ENCODE measurements around the gene TRAPPC1. TPM values are rescaled to one million over a fixed set of nuclear protein-coding genes. Genes with fewer than 3 reads are reported as not detected.

Gene TRAPPC1
- total RNA-seq, 2 donors from 2014 or later: 14.6 to 36.1 TPM

DNA sequence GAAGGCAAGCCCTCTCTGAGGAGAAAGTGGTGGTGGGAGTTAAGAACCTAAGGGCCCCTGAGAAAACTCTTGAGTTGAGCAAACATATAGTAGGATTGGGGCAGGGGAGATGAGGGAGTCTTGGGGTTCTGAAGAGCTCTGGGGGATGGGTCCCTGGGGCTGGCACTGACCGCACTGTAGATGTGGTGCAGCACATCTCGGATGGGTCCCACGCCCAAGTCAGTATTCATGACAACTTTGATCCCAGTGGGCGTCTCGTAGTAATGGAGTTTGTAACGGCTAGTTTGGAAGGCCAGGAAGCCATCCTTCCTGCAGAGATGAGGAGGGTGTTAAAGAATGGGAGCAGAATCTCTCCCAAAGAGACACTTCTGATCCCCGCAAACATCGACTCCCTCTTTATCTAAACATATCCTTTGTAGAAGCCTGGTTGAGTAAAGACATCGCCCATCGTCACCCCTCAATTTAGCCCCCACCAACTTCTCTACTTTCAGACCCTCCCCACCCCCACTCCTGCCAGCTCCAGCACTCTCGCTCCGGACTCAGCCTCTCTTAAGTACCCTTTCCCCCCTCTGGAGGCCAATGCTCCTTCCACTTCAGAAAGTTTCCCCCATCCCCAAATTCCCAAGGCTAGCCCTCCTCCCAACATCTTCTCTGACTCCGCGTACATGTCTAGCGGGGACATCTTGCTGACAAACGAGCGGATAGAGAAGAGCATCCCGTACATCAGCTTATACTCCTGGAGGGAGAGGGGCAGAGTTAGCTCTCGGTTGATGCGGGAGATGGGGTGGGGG is 710 bp downstream of the TRAPPC1 start:
- ATAC-seq (ENCODE audit: insufficient number of reproducible peaks, low FRiP score, low read depth): no peak
- Histone ChIP-seq H3K4me1 (ENCODE audit: control insufficient read depth in 1 of 2, low read depth in 2 of 2) (peaks cover 14 to 28% of the 10 kb centered on the region in 2 donors), H3K36me3 (peaks cover 4% of the 10 kb centered on the region), H3K27ac (peak overlapping the region; percentile 37 to 72), H3K27me3 (replicated peaks; ENCODE audit: insufficient read depth) (no peaks in the 10 kb centered on the region), H3K4me3 (peak overlapping the region; percentile 98), H3K9me3 (no peaks in the 10 kb centered on the region)
- TF ChIP-seq, protein P1, sequence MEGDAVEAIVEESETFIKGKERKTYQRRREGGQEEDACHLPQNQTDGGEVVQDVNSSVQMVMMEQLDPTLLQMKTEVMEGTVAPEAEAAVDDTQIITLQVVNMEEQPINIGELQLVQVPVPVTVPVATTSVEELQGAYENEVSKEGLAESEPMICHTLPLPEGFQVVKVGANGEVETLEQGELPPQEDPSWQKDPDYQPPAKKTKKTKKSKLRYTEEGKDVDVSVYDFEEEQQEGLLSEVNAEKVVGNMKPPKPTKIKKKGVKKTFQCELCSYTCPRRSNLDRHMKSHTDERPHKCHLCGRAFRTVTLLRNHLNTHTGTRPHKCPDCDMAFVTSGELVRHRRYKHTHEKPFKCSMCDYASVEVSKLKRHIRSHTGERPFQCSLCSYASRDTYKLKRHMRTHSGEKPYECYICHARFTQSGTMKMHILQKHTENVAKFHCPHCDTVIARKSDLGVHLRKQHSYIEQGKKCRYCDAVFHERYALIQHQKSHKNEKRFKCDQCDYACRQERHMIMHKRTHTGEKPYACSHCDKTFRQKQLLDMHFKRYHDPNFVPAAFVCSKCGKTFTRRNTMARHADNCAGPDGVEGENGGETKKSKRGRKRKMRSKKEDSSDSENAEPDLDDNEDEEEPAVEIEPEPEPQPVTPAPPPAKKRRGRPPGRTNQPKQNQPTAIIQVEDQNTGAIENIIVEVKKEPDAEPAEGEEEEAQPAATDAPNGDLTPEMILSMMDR (IDR thresholded peaks at IDR 0.05): no peak
- DNase-seq (ENCODE audit: low spot score): no peak

DNA sequence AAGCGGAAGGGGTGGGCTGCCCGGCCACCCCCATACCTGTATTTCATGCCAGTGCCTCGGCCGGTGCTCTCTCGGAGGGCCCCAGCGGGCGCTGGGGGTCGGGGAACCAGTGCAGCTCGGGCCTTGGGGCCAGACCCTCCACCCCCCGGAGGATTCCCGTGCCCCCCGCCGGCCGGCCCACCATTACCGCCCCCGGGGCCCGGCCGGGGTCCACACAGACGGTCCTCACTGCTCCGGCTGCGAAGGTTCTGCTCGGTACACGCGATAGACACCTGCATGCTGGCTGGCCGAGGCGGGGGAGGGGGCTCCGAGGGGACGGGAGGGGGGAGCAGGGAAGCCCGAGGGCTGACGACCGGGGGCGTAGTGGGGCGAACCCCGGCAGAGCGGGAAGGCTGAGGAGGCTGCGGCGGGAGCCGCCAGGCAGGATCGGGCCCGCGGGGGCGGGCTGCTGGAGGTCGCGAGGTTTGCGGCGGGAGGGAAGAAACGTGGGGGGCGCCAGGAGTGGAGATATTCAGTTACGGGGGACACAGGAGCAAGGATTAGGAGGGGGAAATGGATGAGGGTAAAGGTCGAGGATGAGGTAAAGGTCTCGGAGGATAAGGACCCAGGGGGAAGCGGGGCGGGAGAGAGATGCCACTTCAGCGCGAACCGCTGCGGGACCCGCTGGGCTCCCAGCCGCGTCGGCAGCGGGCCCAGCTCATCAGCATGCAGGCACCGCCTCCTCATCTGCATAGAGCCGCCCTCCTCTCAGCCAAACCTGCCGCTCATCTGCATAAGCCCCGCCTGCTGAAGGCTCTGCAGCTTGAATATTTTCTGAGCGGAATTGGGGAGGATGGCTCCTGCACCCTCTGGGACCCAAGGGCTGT is 2.4 kb downstream of the TRAPPC1 start, which contains the start of gene KCNAB3:
Gene KCNAB3, minus strand, starts transcription at position 699 of the 866 bp plus-strand sequence. Its CDS starts 421 bp downstream, at position 278.
- H3K9me3 ChIP-seq: no peaks in the 10 kb centered on the region
- DNase-seq (ENCODE audit: low spot score) (no peak), ATAC-seq (ENCODE audit: insufficient number of reproducible peaks, low FRiP score, low read depth) (no peak)
- H3K36me3 ChIP-seq: no peaks in the 10 kb centered on the region
- no peak within 1 kb of the TSS for H3K4me3 ChIP-seq
- H3K27ac ChIP-seq: no peak within 1 kb of the TSS
- H3K4me1 ChIP-seq (ENCODE audit: control insufficient read depth in 1 of 2, low read depth in 2 of 2): peaks cover 14 to 28% of the 10 kb centered on the region in 2 donors
- TF ChIP-seq, protein P1 (IDR thresholded peaks at IDR 0.05): no peak
- no peaks in the 10 kb centered on the region for H3K27me3 ChIP-seq (replicated peaks; ENCODE audit: insufficient read depth)

DNA sequence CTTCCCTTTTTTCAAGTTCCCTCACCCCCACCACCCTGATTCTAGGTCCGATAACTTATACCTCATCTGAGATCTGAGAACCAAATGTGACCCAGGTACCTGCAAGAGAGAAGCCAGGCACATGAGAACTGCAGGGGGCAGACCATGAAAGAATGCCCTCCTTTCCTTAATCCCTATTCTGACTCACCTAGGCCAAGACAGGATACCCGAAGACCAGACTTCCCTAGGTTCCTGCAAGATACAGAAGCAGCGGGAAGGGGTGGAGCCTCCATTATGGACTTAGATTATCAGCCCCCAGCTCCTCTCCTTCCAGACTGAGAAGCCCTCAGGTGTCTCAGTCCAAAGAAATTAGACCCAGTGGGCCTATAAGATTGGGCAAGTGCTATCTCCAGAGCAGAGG is 4.2 kb downstream of the TRAPPC1 start:
- TF ChIP-seq, protein P1 (IDR thresholded peaks at IDR 0.05): no peak
- H3K27ac ChIP-seq: no peak overlapping the region
- H3K4me1 ChIP-seq (ENCODE audit: control insufficient read depth in 1 of 2, low read depth in 2 of 2): peaks cover 5 to 22% of the 10 kb centered on the region in 2 donors
- H3K9me3 ChIP-seq: no peaks in the 10 kb centered on the region
- DNase-seq (ENCODE audit: low spot score): no peak
- H3K36me3 ChIP-seq: no peaks in the 10 kb centered on the region
- no peaks in the 10 kb centered on the region for H3K27me3 ChIP-seq (replicated peaks; ENCODE audit: insufficient read depth)
- ATAC-seq (ENCODE audit: insufficient number of reproducible peaks, low FRiP score, low read depth): no peak
- no peak overlapping the region for H3K4me3 ChIP-seq

DNA sequence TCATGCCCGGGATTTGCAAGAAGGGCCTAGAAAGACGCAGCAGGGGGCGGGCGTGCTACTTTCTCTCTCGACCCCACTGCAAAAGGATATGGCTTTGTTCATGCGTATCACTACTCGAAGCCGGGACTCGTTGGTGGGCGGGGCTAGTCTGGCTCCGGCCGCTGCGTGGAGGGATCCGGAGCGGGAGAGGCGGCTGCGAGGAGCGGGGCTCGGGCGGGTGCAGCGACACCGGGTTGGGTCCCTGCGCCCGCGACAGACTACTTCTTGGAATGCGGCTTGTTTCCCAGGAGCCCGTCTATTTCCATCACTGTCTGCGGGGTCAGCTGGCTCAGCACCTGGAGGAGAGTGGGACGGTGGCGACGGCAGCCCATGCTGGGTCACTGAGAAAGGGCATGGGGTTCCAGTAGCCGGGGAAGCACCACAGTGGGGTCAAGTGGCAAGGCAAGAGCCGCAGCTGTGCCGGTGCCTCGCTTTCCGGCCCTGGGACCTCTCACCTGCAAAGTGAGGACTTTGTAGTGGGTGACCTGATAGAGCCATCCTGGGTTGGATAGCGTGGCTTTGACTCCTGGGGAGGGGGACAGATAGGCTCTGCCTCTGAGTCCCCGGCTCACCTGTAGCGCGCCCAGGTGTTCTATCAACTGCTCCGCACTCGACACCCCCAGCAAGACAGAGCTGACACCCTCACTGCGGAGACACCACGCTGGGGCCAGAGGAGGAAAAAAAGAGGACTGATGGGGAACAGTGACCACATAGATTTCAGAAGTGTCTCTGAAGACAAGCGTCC is 8.7 kb downstream of the TRAPPC1 start:
- no peaks in the 10 kb centered on the region for H3K9me3 ChIP-seq
- ATAC-seq (ENCODE audit: insufficient number of reproducible peaks, low FRiP score, low read depth): peak; percentile 48
- H3K27ac ChIP-seq: peak overlapping the region; percentile 1 to 39
- TF ChIP-seq, protein P1 (IDR thresholded peaks at IDR 0.05): no peak
- H3K4me1 ChIP-seq (ENCODE audit: control insufficient read depth in 1 of 2, low read depth in 2 of 2): peaks cover 0 to 16% of the 10 kb centered on the region in 2 donors
- DNase-seq (ENCODE audit: low spot score): peak; percentile 52
- no peaks in the 10 kb centered on the region for H3K27me3 ChIP-seq (replicated peaks; ENCODE audit: insufficient read depth)
- no peaks in the 10 kb centered on the region for H3K36me3 ChIP-seq
- peak overlapping the region; percentile 68 for H3K4me3 ChIP-seq

Data from thoracic aorta (tissue), 2 donors.